Measurements from ENCODE around the gene ITGA1.
"Not testable (repeated sequence)": the region's sequence is repeated elsewhere in the genome, so short reads cannot be mapped to it uniquely, and the experiment has no call there.

Gene ITGA1

GRCh38 chr5:52787600-52788504 lies at the start of gene ITGA1, which contains the start of gene PELO:
Gene ITGA1, plus strand, starts transcription at chr5:52787916. Its CDS starts 438 bp downstream, at chr5:52788354.
Gene PELO, plus strand, starts transcription at chr5:52787916. Its CDS starts 12,479 bp downstream, at chr5:52800395.
- H3K4me3 ChIP-seq (ENCODE audit: low read length), result peak within 1 kb of the TSS; percentile 94
- H3K9ac ChIP-seq (ENCODE audit: low read length), result peak within 1 kb of the TSS; percentile 45
- no peaks in the 10 kb centered on the region for H3K9me3 ChIP-seq (ENCODE audit: control insufficient read depth, low read depth, low read length)
- no peaks in the 10 kb centered on the region for H3K36me3 ChIP-seq (ENCODE audit: control insufficient read depth, low read depth, low read length)
- H3K4me1 ChIP-seq (ENCODE audit: control insufficient read depth, low read depth, low read length), result peaks cover 9% of the 10 kb centered on the region
- H3K27ac ChIP-seq (ENCODE audit: low read length), result no peak within 1 kb of the TSS
- peaks cover 29% of the 10 kb centered on the region for H3K27me3 ChIP-seq (ENCODE audit: control insufficient read depth, insufficient read depth, low read length)

- Histone ChIP-seq H3K4me1 (ENCODE audit: control insufficient read depth, low read depth, low read length) (no peaks in the 10 kb centered on the region), H3K27ac (ENCODE audit: low read length) (no peak overlapping the region), H3K36me3 (ENCODE audit: control insufficient read depth, low read depth, low read length) (no peaks in the 10 kb centered on the region), H3K9ac (ENCODE audit: low read length) (no peak overlapping the region), H3K27me3 (ENCODE audit: control insufficient read depth, insufficient read depth, low read length) (no peaks in the 10 kb centered on the region), H3K4me3 (ENCODE audit: low read length) (no peak overlapping the region), H3K9me3 (ENCODE audit: control insufficient read depth, low read depth, low read length) (no peaks in the 10 kb centered on the region)
Measured at GRCh38 chr5:52738095-52738506, 49.6 kb upstream of the ITGA1 start.

- Histone ChIP-seq H3K36me3 (ENCODE audit: control insufficient read depth, low read depth, low read length) (no peaks in the 10 kb centered on the region), H3K4me1 (ENCODE audit: control insufficient read depth, low read depth, low read length) (no peaks in the 10 kb centered on the region)
Measured at GRCh38 chr5:52740007-52740406, 47.7 kb upstream of the ITGA1 start.

GRCh38 chr5:52743012-52743411 lies 44.7 kb upstream of the ITGA1 start:
- H3K4me1 ChIP-seq (ENCODE audit: control insufficient read depth, low read depth, low read length), result no peaks in the 10 kb centered on the region

More at GRCh38 chr5:52740007-52740406, 47.7 kb upstream of the ITGA1 start:
- Histone ChIP-seq H3K27me3 (ENCODE audit: control insufficient read depth, insufficient read depth, low read length) (no peaks in the 10 kb centered on the region), H3K4me3 (ENCODE audit: low read length) (no peak overlapping the region), H3K27ac (ENCODE audit: low read length) (no peak overlapping the region), H3K9ac (ENCODE audit: low read length) (no peak overlapping the region), H3K9me3 (ENCODE audit: control insufficient read depth, low read depth, low read length) (no peaks in the 10 kb centered on the region)

GRCh38 chr5:52743529-52743928 lies 44.2 kb upstream of the ITGA1 start:
- Histone ChIP-seq H3K4me3 (ENCODE audit: low read length) (no peak overlapping the region), H3K27ac (ENCODE audit: low read length) (no peak overlapping the region), H3K4me1 (ENCODE audit: control insufficient read depth, low read depth, low read length) (no peaks in the 10 kb centered on the region), H3K27me3 (ENCODE audit: control insufficient read depth, insufficient read depth, low read length) (no peaks in the 10 kb centered on the region), H3K9ac (ENCODE audit: low read length) (no peak overlapping the region), H3K9me3 (ENCODE audit: control insufficient read depth, low read depth, low read length) (no peaks in the 10 kb centered on the region), H3K36me3 (ENCODE audit: control insufficient read depth, low read depth, low read length) (no peaks in the 10 kb centered on the region)

More at GRCh38 chr5:52743012-52743411, 44.7 kb upstream of the ITGA1 start:
- H3K9me3 ChIP-seq (ENCODE audit: control insufficient read depth, low read depth, low read length), result no peaks in the 10 kb centered on the region
- H3K36me3 ChIP-seq (ENCODE audit: control insufficient read depth, low read depth, low read length), result no peaks in the 10 kb centered on the region
- no peak overlapping the region for H3K4me3 ChIP-seq (ENCODE audit: low read length)
- H3K27ac ChIP-seq (ENCODE audit: low read length), result no peak overlapping the region
- H3K9ac ChIP-seq (ENCODE audit: low read length), result no peak overlapping the region
- no peaks in the 10 kb centered on the region for H3K27me3 ChIP-seq (ENCODE audit: control insufficient read depth, insufficient read depth, low read length)

GRCh38 chr5:52743970-52744369 lies 43.7 kb upstream of the ITGA1 start:
- no peaks in the 10 kb centered on the region for H3K4me1 ChIP-seq (ENCODE audit: control insufficient read depth, low read depth, low read length)
- H3K4me3 ChIP-seq (ENCODE audit: low read length), result no peak overlapping the region
- no peak overlapping the region for H3K9ac ChIP-seq (ENCODE audit: low read length)
- no peaks in the 10 kb centered on the region for H3K9me3 ChIP-seq (ENCODE audit: control insufficient read depth, low read depth, low read length)
- no peaks in the 10 kb centered on the region for H3K36me3 ChIP-seq (ENCODE audit: control insufficient read depth, low read depth, low read length)
- H3K27me3 ChIP-seq (ENCODE audit: control insufficient read depth, insufficient read depth, low read length), result no peaks in the 10 kb centered on the region
- no peak overlapping the region for H3K27ac ChIP-seq (ENCODE audit: low read length)

GRCh38 chr5:52744867-52745458 lies 42.8 kb upstream of the ITGA1 start:
- H3K4me3 ChIP-seq (ENCODE audit: low read length); H3K27me3 ChIP-seq (ENCODE audit: control insufficient read depth, insufficient read depth, low read length); H3K27ac ChIP-seq (ENCODE audit: low read length); H3K9me3 ChIP-seq (ENCODE audit: control insufficient read depth, low read depth, low read length); H3K9ac ChIP-seq (ENCODE audit: low read length); H3K4me1 ChIP-seq (ENCODE audit: control insufficient read depth, low read depth, low read length); H3K36me3 ChIP-seq (ENCODE audit: control insufficient read depth, low read depth, low read length): not testable (repeated sequence)

GRCh38 chr5:52746539-52746938 lies 41.2 kb upstream of the ITGA1 start:
- peaks cover 5% of the 10 kb centered on the region for H3K4me1 ChIP-seq (ENCODE audit: control insufficient read depth, low read depth, low read length)
- H3K27me3 ChIP-seq (ENCODE audit: control insufficient read depth, insufficient read depth, low read length), result no peaks in the 10 kb centered on the region
- no peaks in the 10 kb centered on the region for H3K9me3 ChIP-seq (ENCODE audit: control insufficient read depth, low read depth, low read length)
- H3K27ac ChIP-seq (ENCODE audit: low read length), result no peak overlapping the region
- no peak overlapping the region for H3K9ac ChIP-seq (ENCODE audit: low read length)
- H3K4me3 ChIP-seq (ENCODE audit: low read length), result no peak overlapping the region
- H3K36me3 ChIP-seq (ENCODE audit: control insufficient read depth, low read depth, low read length), result no peaks in the 10 kb centered on the region

GRCh38 chr5:52748590-52748989 lies 39.1 kb upstream of the ITGA1 start:
- H3K27me3 ChIP-seq (ENCODE audit: control insufficient read depth, insufficient read depth, low read length), result no peaks in the 10 kb centered on the region
- no peak overlapping the region for H3K4me3 ChIP-seq (ENCODE audit: low read length)
- H3K4me1 ChIP-seq (ENCODE audit: control insufficient read depth, low read depth, low read length), result peaks cover 5% of the 10 kb centered on the region
- no peak overlapping the region for H3K27ac ChIP-seq (ENCODE audit: low read length)
- H3K36me3 ChIP-seq (ENCODE audit: control insufficient read depth, low read depth, low read length), result no peaks in the 10 kb centered on the region
- H3K9me3 ChIP-seq (ENCODE audit: control insufficient read depth, low read depth, low read length), result no peaks in the 10 kb centered on the region
- H3K9ac ChIP-seq (ENCODE audit: low read length), result no peak overlapping the region

- Histone ChIP-seq H3K4me1 (ENCODE audit: control insufficient read depth, low read depth, low read length) (peaks cover 5% of the 10 kb centered on the region), H3K36me3 (ENCODE audit: control insufficient read depth, low read depth, low read length) (no peaks in the 10 kb centered on the region), H3K4me3 (ENCODE audit: low read length) (no peak overlapping the region), H3K9ac (ENCODE audit: low read length) (no peak overlapping the region), H3K9me3 (ENCODE audit: control insufficient read depth, low read depth, low read length) (no peaks in the 10 kb centered on the region), H3K27me3 (ENCODE audit: control insufficient read depth, insufficient read depth, low read length) (no peaks in the 10 kb centered on the region), H3K27ac (ENCODE audit: low read length) (no peak overlapping the region)
Measured at GRCh38 chr5:52749666-52750065, 38.0 kb upstream of the ITGA1 start.

- H3K27me3 ChIP-seq (ENCODE audit: control insufficient read depth, insufficient read depth, low read length), result no peaks in the 10 kb centered on the region
- no peaks in the 10 kb centered on the region for H3K36me3 ChIP-seq (ENCODE audit: control insufficient read depth, low read depth, low read length)
- H3K27ac ChIP-seq (ENCODE audit: low read length), result no peak overlapping the region
- H3K9ac ChIP-seq (ENCODE audit: low read length), result no peak overlapping the region
- H3K9me3 ChIP-seq (ENCODE audit: control insufficient read depth, low read depth, low read length), result no peaks in the 10 kb centered on the region
- H3K4me3 ChIP-seq (ENCODE audit: low read length), result no peak overlapping the region
- peaks cover 5% of the 10 kb centered on the region for H3K4me1 ChIP-seq (ENCODE audit: control insufficient read depth, low read depth, low read length)
Measured at GRCh38 chr5:52751137-52751536, 36.6 kb upstream of the ITGA1 start.
